Measurements from ENCODE around the gene ANKRD18A.

- TF ChIP-seq EZH2 (IDR thresholded peaks at IDR 0.05; ENCODE audit: borderline replicate concordance, low read length) (no peak), CTCF (IDR thresholded peaks at IDR 0.05; ENCODE audit: low read length) (no peak)
Observed at GRCh38 chr9:38527503-38527902, 92.9 kb downstream of the ANKRD18A start.

All from OCI-LY1 (cell line).